Lower leg skin (tissue), 4 donors: ENCODE results near the gene FRAS1. TPM values are rescaled to one million over a fixed set of nuclear protein-coding genes. Genes with fewer than 3 reads are reported as not detected.

ENCODE experiments used
- DNase-seq, 2 donors: peaks; one replicate each; pipeline ENCODE4 v3.0.0-alpha.2; 2019; ENCODE audit warnings: low spot score in 2 of 2
- H3K4me3 ChIP-seq: fragments of 200-600 bp; sonication (generic); 2 replicates; pipeline ENCODE4 v1.5.1; 2017; ENCODE audit warnings: mild to moderate bottlenecking, low read depth; ENCODE audit not compliant: poor library complexity, severe bottlenecking
- POLR2A ChIP-seq, 2 donors: fragments of 450-650 bp; IDR thresholded peaks; one replicate each; pipeline ENCODE4 v1.6.1; 2016 to 2017; ENCODE audit warnings: antibody characterized with exemption in 2 of 2, mild to moderate bottlenecking in 1 of 2, moderate library complexity in 1 of 2
- whole genome bisulfite sequencing, 2 donors: methylation state at CpG; one replicate each; pipeline ENCODE4 v1.1.5; 2018; 5-methylcytosine and 5-hydroxymethylcytosine counted together
- intact Hi-C: fragments of 100-400 bp; cut with DNase I; formaldehyde crosslinking; loops from one replicate; pipeline ENCODE4 v1.15.0; 2023; ENCODE audit warnings: low total_unique reads
- total RNA-seq, 4 donors: library from RNA; depleted of rRNA; stranded (reverse); fragments of >200 nt; gene quantifications; one replicate each; pipeline ENCODE4 v1.1.0, GENCODE V29; 2016
- TF ChIP-seq, protein P1 (sequence below), 3 donors: fragments of 450-650 bp; IDR thresholded peaks; one replicate each; pipeline ENCODE4 v1.5.1; 2016; ENCODE audit warnings: antibody characterized with exemption in 3 of 3, mild to moderate bottlenecking in 3 of 3, moderate library complexity in 2 of 3

Gene FRAS1
- total RNA-seq, 4 donors from 2014 or later, result 0.83 to 5.3 (median 3.0) TPM

DNA sequence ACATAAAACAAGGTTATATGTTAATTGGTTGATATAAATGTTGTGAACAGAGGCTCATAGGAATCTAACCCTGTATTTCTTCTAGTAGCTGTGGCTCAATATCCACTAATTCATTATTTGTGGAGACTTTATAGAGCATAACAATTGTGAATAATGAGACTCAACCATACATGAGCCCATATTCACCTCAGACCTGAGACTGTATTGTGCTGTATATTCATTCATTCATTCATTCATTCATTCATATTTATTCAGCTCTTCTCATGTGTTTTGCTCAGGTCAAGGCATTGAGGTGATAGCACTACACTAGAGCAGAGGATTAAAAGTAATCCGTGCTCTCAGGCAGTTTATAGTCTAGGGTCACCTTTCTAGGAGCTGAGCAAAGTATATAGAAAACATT is 470.0 kb downstream of the FRAS1 start:
- H3K4me3 ChIP-seq, result no peak overlapping the region
- 93 to 100% methylated on average over 1 of the region's 1 CpG for WGBS, 2 donors
- DNase-seq, result no peak
- no peak for TF ChIP-seq POLR2A (IDR thresholded peaks at IDR 0.05)
- intact Hi-C loops, result no loop called here

DNA sequence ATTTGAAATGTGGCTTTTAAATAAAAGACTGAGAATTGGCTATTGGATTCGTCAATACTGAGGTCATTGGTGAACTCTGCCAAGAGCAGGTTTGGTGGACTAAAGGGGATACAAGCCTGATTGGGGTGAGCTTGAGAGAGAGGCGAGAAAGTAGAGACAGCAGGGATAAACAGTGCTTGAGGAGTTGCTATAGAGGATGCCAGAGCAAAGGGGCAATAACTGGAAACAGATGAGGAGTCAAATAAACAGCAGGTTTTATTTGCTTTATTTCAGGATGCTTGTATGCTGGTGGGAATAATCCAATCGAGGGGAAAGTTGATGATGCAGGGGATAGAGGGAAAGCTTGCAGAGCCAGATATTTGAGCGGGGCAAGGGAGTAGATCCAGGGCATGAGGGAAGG is 470.4 kb downstream of the FRAS1 start:
- DNase-seq, result no peak
- no peak for TF ChIP-seq POLR2A (IDR thresholded peaks at IDR 0.05)
- TF ChIP-seq, protein P1, sequence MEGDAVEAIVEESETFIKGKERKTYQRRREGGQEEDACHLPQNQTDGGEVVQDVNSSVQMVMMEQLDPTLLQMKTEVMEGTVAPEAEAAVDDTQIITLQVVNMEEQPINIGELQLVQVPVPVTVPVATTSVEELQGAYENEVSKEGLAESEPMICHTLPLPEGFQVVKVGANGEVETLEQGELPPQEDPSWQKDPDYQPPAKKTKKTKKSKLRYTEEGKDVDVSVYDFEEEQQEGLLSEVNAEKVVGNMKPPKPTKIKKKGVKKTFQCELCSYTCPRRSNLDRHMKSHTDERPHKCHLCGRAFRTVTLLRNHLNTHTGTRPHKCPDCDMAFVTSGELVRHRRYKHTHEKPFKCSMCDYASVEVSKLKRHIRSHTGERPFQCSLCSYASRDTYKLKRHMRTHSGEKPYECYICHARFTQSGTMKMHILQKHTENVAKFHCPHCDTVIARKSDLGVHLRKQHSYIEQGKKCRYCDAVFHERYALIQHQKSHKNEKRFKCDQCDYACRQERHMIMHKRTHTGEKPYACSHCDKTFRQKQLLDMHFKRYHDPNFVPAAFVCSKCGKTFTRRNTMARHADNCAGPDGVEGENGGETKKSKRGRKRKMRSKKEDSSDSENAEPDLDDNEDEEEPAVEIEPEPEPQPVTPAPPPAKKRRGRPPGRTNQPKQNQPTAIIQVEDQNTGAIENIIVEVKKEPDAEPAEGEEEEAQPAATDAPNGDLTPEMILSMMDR (IDR thresholded peaks at IDR 0.05), result no peak
- no peak overlapping the region for H3K4me3 ChIP-seq
- WGBS, 2 donors, result 72 to 77% methylated on average over 4 of the region's 4 CpGs
- intact Hi-C loops, result no loop called here

DNA sequence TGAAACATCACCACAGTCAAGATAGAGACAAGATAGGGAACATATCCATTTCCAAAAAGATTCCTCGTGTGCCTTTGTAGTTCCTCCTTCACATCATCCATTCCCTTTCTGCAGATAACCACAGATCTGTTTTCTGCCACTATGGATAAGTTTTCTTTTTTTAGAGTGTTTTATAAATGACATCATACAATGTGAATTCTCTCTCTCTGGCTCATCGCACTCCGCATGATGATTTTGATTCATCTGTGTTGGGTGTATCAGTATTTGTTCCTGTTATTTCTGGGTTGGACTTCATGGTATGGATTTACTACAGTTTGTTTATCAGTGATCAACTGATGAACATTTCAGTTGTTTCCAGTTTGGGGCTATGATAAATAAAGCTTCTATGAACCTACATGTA is 471.2 kb downstream of the FRAS1 start:
- 60 to 72% methylated on average over 3 of the region's 3 CpGs for WGBS, 2 donors
- H3K4me3 ChIP-seq, result no peak overlapping the region
- TF ChIP-seq, protein P1 (IDR thresholded peaks at IDR 0.05), result no peak
- TF ChIP-seq POLR2A (IDR thresholded peaks at IDR 0.05), result no peak
- intact Hi-C loops, result no loop called here
- DNase-seq, result no peak

DNA sequence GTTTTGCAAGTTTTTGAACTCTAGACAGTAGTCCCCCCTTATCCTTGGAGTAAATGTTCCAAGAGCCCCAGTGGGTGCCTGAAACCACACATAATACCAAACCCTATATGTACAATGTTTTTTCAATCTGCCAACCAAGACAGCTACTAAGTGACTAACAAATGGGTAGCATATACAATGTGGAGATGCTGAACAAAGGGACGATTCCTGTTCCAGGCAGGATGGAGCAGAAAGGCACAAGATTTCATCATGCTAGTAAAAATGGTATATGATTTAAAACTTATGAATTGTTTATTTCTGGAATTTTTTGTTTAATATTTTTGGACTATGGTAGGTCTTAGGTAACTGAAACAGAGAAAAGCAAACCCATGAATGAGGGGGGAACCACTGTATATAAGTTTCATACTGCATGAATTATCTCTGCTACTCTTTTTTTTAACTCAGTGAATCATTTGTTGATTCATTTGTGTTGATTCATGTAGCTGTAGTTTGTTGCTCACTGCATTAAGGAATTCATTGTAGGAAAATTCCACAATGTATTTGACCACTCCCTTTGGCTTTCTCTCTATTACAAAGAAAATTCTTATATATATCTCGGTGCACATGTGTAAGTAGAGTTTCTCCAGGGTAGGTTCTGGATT is 472.6 kb downstream of the FRAS1 start:
- DNase-seq, result no peak
- 63 to 89% methylated on average over 2 of the region's 2 CpGs for WGBS, 2 donors
- TF ChIP-seq, protein P1 (IDR thresholded peaks at IDR 0.05), result no peak
- TF ChIP-seq POLR2A (IDR thresholded peaks at IDR 0.05), result no peak
- H3K4me3 ChIP-seq, result no peak overlapping the region
- intact Hi-C loops, result no loop called here

DNA sequence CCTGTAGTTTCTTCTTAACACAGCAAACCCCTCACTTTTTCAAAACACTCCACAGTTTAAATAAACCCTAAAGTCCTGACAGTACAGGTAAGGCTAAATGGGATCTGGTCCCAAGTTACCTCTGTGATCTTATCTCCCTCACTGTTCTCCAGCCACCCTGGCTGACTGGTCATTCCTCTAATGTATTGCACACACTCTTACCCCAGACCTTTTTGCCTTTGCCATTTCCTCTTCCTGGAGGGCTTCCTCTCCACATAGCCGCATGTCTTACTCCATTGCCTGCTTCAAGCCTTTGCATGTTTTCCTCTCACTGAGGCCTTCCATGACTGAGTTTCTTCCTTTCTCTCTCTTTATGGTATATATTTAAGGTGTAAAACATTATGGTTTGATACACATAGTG is 474.9 kb downstream of the FRAS1 start:
- DNase-seq, result no peak
- intact Hi-C loops, result no loop called here
- H3K4me3 ChIP-seq, result no peak overlapping the region
- TF ChIP-seq, protein P1 (IDR thresholded peaks at IDR 0.05), result no peak
- TF ChIP-seq POLR2A (IDR thresholded peaks at IDR 0.05), result no peak
- 78 to 82% methylated on average over 1 of the region's 1 CpG for WGBS, 2 donors

DNA sequence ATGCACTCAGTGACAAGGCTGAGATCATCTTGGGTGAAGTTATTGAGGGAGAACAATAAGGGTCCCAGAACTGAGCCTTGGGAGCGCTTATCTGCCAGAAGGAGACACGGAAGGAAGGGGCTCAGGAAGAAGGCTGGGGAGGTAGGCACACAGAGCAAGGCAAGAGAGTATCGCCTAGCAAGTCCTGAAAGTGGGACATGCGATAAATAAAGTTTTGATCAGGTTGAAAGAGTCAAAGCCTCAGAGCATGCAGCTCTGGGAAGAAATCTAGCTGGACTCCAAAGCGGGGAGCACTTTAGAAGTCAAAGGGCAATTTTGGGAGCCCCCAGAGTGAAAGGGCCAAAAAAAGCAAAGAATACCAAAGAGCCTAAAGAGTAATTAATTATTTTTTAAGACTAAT is 476.7 kb downstream of the FRAS1 start:
- H3K4me3 ChIP-seq, result no peak overlapping the region
- intact Hi-C loops, result no loop called here
- no peak for DNase-seq
- TF ChIP-seq, protein P1 (IDR thresholded peaks at IDR 0.05), result no peak
- TF ChIP-seq POLR2A (IDR thresholded peaks at IDR 0.05), result no peak
- 75 to 76% methylated on average over 5 of the region's 5 CpGs for WGBS, 2 donors
